IMR-90 (cell line): ENCODE data around the gene DBN1. TPM values are rescaled to one million over a fixed set of nuclear protein-coding genes. Genes with fewer than 3 reads are reported as not detected.

ENCODE experiments used
- ATAC-seq: fragments of 200-7000 bp; cut with Tn5 transposase; 2 replicates; pipeline ENCODE4 v1.9.1; 2020; ENCODE audit warnings: low read depth, mild to moderate bottlenecking, moderate library complexity
- BruUV-seq: library from RNA; stranded (reverse); fragments of 400-500 nt; replicated peaks from 2 replicates; lab custom pipeline; 2021; lab: Mats Ljungman, UMichigan
- CTCF ChIA-PET: fragments of 300-600 bp; formaldehyde crosslinking; extraction: SDS; loops from one replicate; lab custom pipeline; 2021; ENCODE audit warnings: antibody characterized with exemption; lab: Yijun Ruan, JAX
- POLR2A ChIA-PET: fragments of 300-600 bp; sonication (Branson Sonifier 250); formaldehyde crosslinking; loops from one replicate; lab custom pipeline; 2022; ENCODE audit warnings: antibody characterized with exemption; ENCODE audit not compliant: unreplicated experiment; lab: Charles Lee
- DNase-seq: peaks from one replicate; pipeline ENCODE4 v3.0.0; 2013
- H2AFZ ChIP-seq: replicated peaks from 2 replicates; pipeline ENCODE3; 2013; ENCODE audit warnings: low read length, mild to moderate bottlenecking; ENCODE audit not compliant: poor library complexity
- H2AK5ac ChIP-seq: 2 replicates; pipeline ENCODE4 v1.6.1; 2013; ENCODE audit warnings: low read depth, low read length, inconsistent platforms
- H2AK9ac ChIP-seq: replicated peaks from 2 replicates; pipeline ENCODE3; 2013; ENCODE audit warnings: mild to moderate bottlenecking, low read depth, low read length, moderate library complexity; ENCODE audit not compliant: poor library complexity
- H2BK120ac ChIP-seq: 2 replicates; pipeline ENCODE4 v1.6.1; 2013; ENCODE audit warnings: low read depth, low read length, inconsistent platforms
- H2BK15ac ChIP-seq: 3 replicates; pipeline ENCODE4 v1.6.1; 2013; ENCODE audit warnings: low read depth, low read length, inconsistent platforms
- H2BK20ac ChIP-seq: 2 replicates; pipeline ENCODE4 v1.6.1; 2013; ENCODE audit warnings: low read depth, mild to moderate bottlenecking, inconsistent platforms, low read length, moderate library complexity
- H2BK5ac ChIP-seq: 2 replicates; pipeline ENCODE4 v1.6.1; 2013; ENCODE audit warnings: mild to moderate bottlenecking, low read depth, low read length, inconsistent platforms; ENCODE audit not compliant: poor library complexity, severe bottlenecking
- H3K14ac ChIP-seq: replicated peaks from 2 replicates; pipeline ENCODE4 v1.6.1; 2013; ENCODE audit warnings: low read depth, low read length, inconsistent platforms
- H3K18ac ChIP-seq: 2 replicates; pipeline ENCODE4 v1.6.1; 2013; ENCODE audit warnings: low read depth, low read length, control low read depth
- H3K23ac ChIP-seq: 2 replicates; pipeline ENCODE4 v1.6.1; 2013; ENCODE audit warnings: low read depth, low read length, inconsistent platforms
- H3K27ac ChIP-seq: 2 replicates; pipeline ENCODE4 v1.5.1; 2013; ENCODE audit warnings: mild to moderate bottlenecking, control low read depth, low read length; ENCODE audit not compliant: insufficient read depth
- H3K27me3 ChIP-seq: 2 replicates; pipeline ENCODE4 v1.6.1; 2013; ENCODE audit warnings: low read length; ENCODE audit not compliant: control insufficient read depth, insufficient read depth
- H3K36me3 ChIP-seq: 2 replicates; pipeline ENCODE4 v1.6.1; 2013; ENCODE audit warnings: low read length, mixed read lengths; ENCODE audit not compliant: control insufficient read depth, insufficient read depth
- H3K4ac ChIP-seq: 2 replicates; pipeline ENCODE4 v1.6.1; 2013; ENCODE audit warnings: low read depth, low read length, inconsistent platforms
- H3K4me1 ChIP-seq: 2 replicates; pipeline ENCODE4 v1.6.1; 2013; ENCODE audit warnings: low read length, mixed read lengths; ENCODE audit not compliant: control insufficient read depth, insufficient read depth
- H3K4me2 ChIP-seq: 2 replicates; pipeline ENCODE4 v1.6.1; 2013; ENCODE audit warnings: low read depth, mild to moderate bottlenecking, control low read depth, low read length, moderate library complexity
- H3K4me3 ChIP-seq: 2 replicates; pipeline ENCODE4 v1.5.1; 2013; ENCODE audit warnings: low read depth, mild to moderate bottlenecking, control low read depth, low read length, moderate library complexity; ENCODE audit not compliant: insufficient read depth
- H3K56ac ChIP-seq: 2 replicates; pipeline ENCODE4 v1.6.1; 2013; ENCODE audit warnings: low read length, inconsistent platforms; ENCODE audit not compliant: insufficient read depth; ENCODE audit errors: extremely low read depth
- H3K79me1 ChIP-seq, 2 experiments: 2 replicates each; pipeline ENCODE4 v1.6.1; 2013; ENCODE audit warnings: low read length in 2 of 2, inconsistent platforms in 1 of 2, low read depth in 1 of 2
- H3K9ac ChIP-seq: 2 replicates; pipeline ENCODE4 v1.6.1; 2013; ENCODE audit warnings: low read depth, low read length, control low read depth
- H3K9me1 ChIP-seq: 2 replicates; pipeline ENCODE4 v1.6.1; 2013; ENCODE audit warnings: low read length, inconsistent platforms; ENCODE audit not compliant: insufficient read depth
- H3K9me3 ChIP-seq: 2 replicates; pipeline ENCODE4 v1.6.1; 2013; ENCODE audit warnings: low read length; ENCODE audit not compliant: control insufficient read depth, insufficient read depth
- H4K20me1 ChIP-seq: 2 replicates; pipeline ENCODE4 v1.6.1; 2013; ENCODE audit warnings: low read length, inconsistent platforms; ENCODE audit not compliant: insufficient read depth
- H4K5ac ChIP-seq: 2 replicates; pipeline ENCODE4 v1.6.1; 2013; ENCODE audit warnings: mild to moderate bottlenecking, low read depth, low read length, control low read depth
- H4K8ac ChIP-seq, 2 experiments: 2 replicates each; pipeline ENCODE4 v1.6.1; 2013; ENCODE audit warnings: low read depth in 2 of 2, low read length in 2 of 2, control low read depth in 1 of 2, inconsistent platforms in 1 of 2
- H4K91ac ChIP-seq: 2 replicates; pipeline ENCODE4 v1.6.1; 2013; ENCODE audit warnings: low read depth, low read length, inconsistent platforms; ENCODE audit not compliant: insufficient read depth
- BHLHE40 ChIP-seq: fragments of 150-350 bp; IDR thresholded peaks from 2 replicates; pipeline ENCODE4 v1.6.1; 2016; ENCODE audit warnings: mild to moderate bottlenecking, low read depth, low read length
- CHD1 ChIP-seq: IDR thresholded peaks from 2 replicates; pipeline ENCODE4 v1.6.1; 2012; ENCODE audit warnings: low read depth, low read length, improper control_type of control experiment
- MAFK ChIP-seq: IDR thresholded peaks from 2 replicates; pipeline ENCODE4 v1.6.1; 2012; ENCODE audit warnings: low read depth, low read length, improper control_type of control experiment
- MAZ ChIP-seq: IDR thresholded peaks from 2 replicates; pipeline ENCODE4 v1.6.1; 2012; ENCODE audit warnings: low read depth, mild to moderate bottlenecking, low read length, improper control_type of control experiment, moderate library complexity, borderline replicate concordance
- MXI1 ChIP-seq: IDR thresholded peaks from 2 replicates; pipeline ENCODE4 v1.6.1; 2012; ENCODE audit warnings: low read depth, mild to moderate bottlenecking, low read length, moderate library complexity, borderline replicate concordance
- NFE2L2 ChIP-seq: fragments of 150-350 bp; IDR thresholded peaks from 2 replicates; pipeline ENCODE4 v1.6.1; 2016; ENCODE audit warnings: low read depth, mild to moderate bottlenecking, low read length
- POLR2A ChIP-seq: IDR thresholded peaks from 2 replicates; pipeline ENCODE4 v1.6.1; 2012; ENCODE audit warnings: mild to moderate bottlenecking, low read depth, low read length
- RAD21 ChIP-seq: IDR thresholded peaks from 2 replicates; pipeline ENCODE4 v1.6.1; 2012; ENCODE audit warnings: low read length, improper control_type of control experiment
- RCOR1 ChIP-seq: IDR thresholded peaks from 2 replicates; pipeline ENCODE4 v1.6.1; 2012; ENCODE audit warnings: mild to moderate bottlenecking, low read length, improper control_type of control experiment; ENCODE audit not compliant: insufficient replicate concordance
- SMC3 ChIP-seq: fragments of 150-350 bp; IDR thresholded peaks from 2 replicates; pipeline ENCODE4 v1.6.1; 2016; ENCODE audit warnings: low read depth, mild to moderate bottlenecking, antibody characterized with exemption, low read length, moderate library complexity
- WGBS, 2 experiments: methylation state at CpG; one replicate each; pipeline versions ENCODE4 v1.1.5 to v1.1.7; 2013; ENCODE audit warnings: missing lambda C conversion rate in 2 of 2; ENCODE audit not compliant: insufficient read length in 1 of 2; ENCODE audit errors: extremely low coverage in 2 of 2; 5-methylcytosine and 5-hydroxymethylcytosine counted together
- dilution Hi-C: fragments of 300-500 bp; cut with HindIII; formaldehyde crosslinking; loops from one replicate; pipeline ENCODE4 v1.14.3; 2018; ENCODE audit warnings: low sequenced_read_pairs; ENCODE audit not compliant: unreplicated experiment
- in situ Hi-C: fragments of 300-500 bp; cut with MboI; formaldehyde crosslinking; loops from 3 replicates; pipeline ENCODE4 v1.14.3; 2019; ENCODE audit warnings: low sequenced_read_pairs, inconsistent platforms, mixed read lengths
- intact Hi-C: fragments of 100-400 bp; cut with micrococcal nuclease; formaldehyde crosslinking; loops from 2 replicates; pipeline ENCODE4 v1.10.0; 2022
- polyA plus RNA-seq, 3 experiments: library from polyadenylated mRNA; depleted of rRNA; stranded (reverse); fragments of >200 nt; gene quantifications; 2 replicates each; pipeline ENCODE4 v1.2.3, GENCODE V29; 2012; ENCODE audit warnings: low replicate concordance in 1 of 3
- total RNA-seq: library from RNA; depleted of rRNA; stranded (reverse); fragments of >200 nt; gene quantifications from 2 replicates; pipeline ENCODE4 v1.2.3, GENCODE V29; 2012
- TF ChIP-seq, protein P1 (sequence below): fragments of 150-350 bp; IDR thresholded peaks from 2 replicates; pipeline ENCODE4 v1.6.1; 2016; ENCODE audit warnings: low read depth, mild to moderate bottlenecking, low read length, moderate library complexity, borderline replicate concordance
- TF ChIP-seq, protein P2 (sequence below): conservative IDR thresholded peaks from 2 replicates; pipeline ENCODE4 v1.5.1; 2012; ENCODE audit warnings: mild to moderate bottlenecking, low read depth, low read length, improper control_type of control experiment

The DBN1 gene
- total and polyA plus RNA-seq, 2 of the 4 experiments (the other 2 are of a cell fraction) = 122 to 187 TPM

DNA sequence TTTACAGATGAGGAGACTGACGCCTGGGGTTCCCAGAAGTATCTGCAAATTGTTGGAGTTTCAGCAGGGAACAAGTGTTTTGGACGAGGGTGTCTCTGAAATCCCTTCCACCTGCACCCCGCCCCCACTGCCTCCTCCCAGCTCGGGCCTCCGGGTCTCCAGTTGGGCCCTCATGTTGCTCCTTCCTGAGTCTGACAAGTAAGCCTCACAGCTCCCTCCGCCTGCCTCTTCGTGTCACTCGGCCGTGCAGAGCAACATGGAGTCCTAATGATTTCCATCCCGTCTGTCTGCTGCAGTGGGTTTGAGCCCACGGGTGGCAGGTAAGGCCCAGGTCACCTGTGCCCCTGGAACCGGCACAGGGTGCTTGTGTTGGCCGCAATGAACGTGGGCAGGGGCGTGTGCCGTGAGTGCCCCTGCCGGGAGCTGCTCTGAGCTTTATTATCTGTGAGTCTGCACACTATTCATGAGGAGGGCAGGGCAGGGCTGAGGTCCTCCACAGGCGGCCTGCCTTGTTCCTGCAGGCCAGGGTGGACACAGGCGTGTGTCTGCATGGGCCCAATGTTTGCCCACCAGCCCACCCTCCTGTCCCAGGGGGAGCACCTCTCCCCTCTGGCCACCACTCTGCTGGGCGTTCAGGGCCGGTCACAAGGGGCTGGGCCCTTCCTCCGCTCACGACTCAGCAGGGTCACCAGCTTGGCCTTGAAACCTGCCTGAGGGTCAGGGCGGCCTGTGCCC, 30.1 kb upstream of the DBN1 start:
- ATAC-seq (no peak), DNase-seq (no peak)
- in situ Hi-C loops = no loop called here
- peaks cover 6% of the 10 kb centered on the region for H3K36me3 ChIP-seq
- H4K5ac ChIP-seq = no peak overlapping the region
- H3K4me2 ChIP-seq = no peak overlapping the region
- H3K56ac ChIP-seq = no peak overlapping the region
- H3K9me1 ChIP-seq = peaks cover 3% of the 10 kb centered on the region; the same call in 1 of the 2 replicates
- peaks cover 2 to 7% of the 10 kb centered on the region in 2 experiments; a peak in 2 of 4 replicates for H3K79me1 ChIP-seq
- H3K14ac ChIP-seq = no peak overlapping the region
- H3K23ac ChIP-seq = no peak overlapping the region
- H2AK5ac ChIP-seq = no peak overlapping the region
- no peak overlapping the region for H2BK20ac ChIP-seq
- BruUV-seq = no TSS peak
- no peak overlapping the region for H3K18ac ChIP-seq
- H2AFZ ChIP-seq = no peak overlapping the region
- TF ChIP-seq SMC3 (no peak), MXI1 (no peak), RCOR1 (no peak), NFE2L2 (no peak), CHD1 (no peak), MAFK (no peak), RAD21 (no peak), BHLHE40 (no peak), MAZ (no peak), POLR2A (no peak)
- TF ChIP-seq, protein P1, sequence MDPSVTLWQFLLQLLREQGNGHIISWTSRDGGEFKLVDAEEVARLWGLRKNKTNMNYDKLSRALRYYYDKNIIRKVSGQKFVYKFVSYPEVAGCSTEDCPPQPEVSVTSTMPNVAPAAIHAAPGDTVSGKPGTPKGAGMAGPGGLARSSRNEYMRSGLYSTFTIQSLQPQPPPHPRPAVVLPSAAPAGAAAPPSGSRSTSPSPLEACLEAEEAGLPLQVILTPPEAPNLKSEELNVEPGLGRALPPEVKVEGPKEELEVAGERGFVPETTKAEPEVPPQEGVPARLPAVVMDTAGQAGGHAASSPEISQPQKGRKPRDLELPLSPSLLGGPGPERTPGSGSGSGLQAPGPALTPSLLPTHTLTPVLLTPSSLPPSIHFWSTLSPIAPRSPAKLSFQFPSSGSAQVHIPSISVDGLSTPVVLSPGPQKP = no peak
- TF ChIP-seq, protein P2, sequence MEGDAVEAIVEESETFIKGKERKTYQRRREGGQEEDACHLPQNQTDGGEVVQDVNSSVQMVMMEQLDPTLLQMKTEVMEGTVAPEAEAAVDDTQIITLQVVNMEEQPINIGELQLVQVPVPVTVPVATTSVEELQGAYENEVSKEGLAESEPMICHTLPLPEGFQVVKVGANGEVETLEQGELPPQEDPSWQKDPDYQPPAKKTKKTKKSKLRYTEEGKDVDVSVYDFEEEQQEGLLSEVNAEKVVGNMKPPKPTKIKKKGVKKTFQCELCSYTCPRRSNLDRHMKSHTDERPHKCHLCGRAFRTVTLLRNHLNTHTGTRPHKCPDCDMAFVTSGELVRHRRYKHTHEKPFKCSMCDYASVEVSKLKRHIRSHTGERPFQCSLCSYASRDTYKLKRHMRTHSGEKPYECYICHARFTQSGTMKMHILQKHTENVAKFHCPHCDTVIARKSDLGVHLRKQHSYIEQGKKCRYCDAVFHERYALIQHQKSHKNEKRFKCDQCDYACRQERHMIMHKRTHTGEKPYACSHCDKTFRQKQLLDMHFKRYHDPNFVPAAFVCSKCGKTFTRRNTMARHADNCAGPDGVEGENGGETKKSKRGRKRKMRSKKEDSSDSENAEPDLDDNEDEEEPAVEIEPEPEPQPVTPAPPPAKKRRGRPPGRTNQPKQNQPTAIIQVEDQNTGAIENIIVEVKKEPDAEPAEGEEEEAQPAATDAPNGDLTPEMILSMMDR = no peak
- H3K9ac ChIP-seq = no peak overlapping the region
- no peaks in the 10 kb centered on the region for H3K27me3 ChIP-seq
- no peak overlapping the region for H2BK5ac ChIP-seq
- H3K9me3 ChIP-seq = no peaks in the 10 kb centered on the region
- no peak overlapping the region for H4K8ac ChIP-seq
- H3K4ac ChIP-seq = no peak overlapping the region
- no peak overlapping the region for H4K91ac ChIP-seq
- WGBS, 2 experiments = 92% methylated on average over 13 of the region's 24 CpGs; no CpG with 5 or more reads in 1 of the 2 experiments
- no peak overlapping the region for H3K27ac ChIP-seq
- peaks cover 10% of the 10 kb centered on the region; the same call in 1 of the 2 replicates for H3K4me1 ChIP-seq
- no peak overlapping the region for H2BK120ac ChIP-seq
- no peak overlapping the region for H2AK9ac ChIP-seq
- no peak overlapping the region for H2BK15ac ChIP-seq
- ChIA-PET CTCF (interaction anchor here (0.8 kb wide), 1 partner anchor 99 kb away, joined by 4 read pairs; no protein-coding TSS in a partner anchor), POLR2A (no interaction called here)
- intact Hi-C loops = no loop called here
- H3K4me3 ChIP-seq = no peak overlapping the region
- dilution Hi-C loops = no loop called here
- no peaks in the 10 kb centered on the region for H4K20me1 ChIP-seq
